ENCODE measurements around the gene ODAD2.

Gene ODAD2

GRCh38 chr10:28020080-28020860 is 21.4 kb upstream of the ODAD2 start:
- no peaks in the 10 kb centered on the region for H3K9me3 ChIP-seq (ENCODE audit: insufficient read depth, low read depth, low read length)
- H3K4me1 ChIP-seq (ENCODE audit: insufficient read depth, low read length, poor library complexity, severe bottlenecking) = peaks cover 4% of the 10 kb centered on the region
- no peak overlapping the region for H3K4me3 ChIP-seq (ENCODE audit: low read length, poor library complexity, severe bottlenecking)
- H3K9me2 ChIP-seq (replicated peaks; ENCODE audit: low read depth, low read length) = no peaks in the 10 kb centered on the region
- H3K9ac ChIP-seq (ENCODE audit: low read depth, low read length, poor library complexity, severe bottlenecking) = no peak overlapping the region
- no peaks in the 10 kb centered on the region for H4K20me1 ChIP-seq (ENCODE audit: insufficient read depth, low read length, poor library complexity, severe bottlenecking)
- H3K27me3 ChIP-seq (ENCODE audit: insufficient read depth, low read length, poor library complexity, severe bottlenecking) = no peaks in the 10 kb centered on the region
- no peak overlapping the region for H3K4me2 ChIP-seq (ENCODE audit: low read depth, low read length, poor library complexity, severe bottlenecking)
- no peak for TF ChIP-seq EZH2phosphoT487 (IDR thresholded peaks at IDR 0.05; ENCODE audit: borderline replicate concordance)
- TF ChIP-seq CTCF (conservative IDR thresholded peaks at IDR 0.05; ENCODE audit: low read length) = no peak
- no peaks in the 10 kb centered on the region for H3K36me3 ChIP-seq (ENCODE audit: insufficient read depth, low read length)
- H2AFZ ChIP-seq (ENCODE audit: low read length) = no peak overlapping the region
- H3K79me2 ChIP-seq (ENCODE audit: insufficient read depth, low read length) = no peaks in the 10 kb centered on the region
- no peaks in the 10 kb centered on the region for H3F3A ChIP-seq (ENCODE audit: low read depth)

GRCh38 chr10:28014651-28015050 is 15.8 kb upstream of the ODAD2 start:
- H3F3A ChIP-seq (ENCODE audit: low read depth) = no peaks in the 10 kb centered on the region
- no peak overlapping the region for H3K4me3 ChIP-seq (ENCODE audit: low read length, poor library complexity, severe bottlenecking)
- no peaks in the 10 kb centered on the region for H3K27me3 ChIP-seq (ENCODE audit: insufficient read depth, low read length, poor library complexity, severe bottlenecking)
- no peaks in the 10 kb centered on the region for H3K36me3 ChIP-seq (ENCODE audit: insufficient read depth, low read length)
- H3K4me1 ChIP-seq (ENCODE audit: insufficient read depth, low read length, poor library complexity, severe bottlenecking) = peaks cover 2% of the 10 kb centered on the region
- no peak overlapping the region for H3K4me2 ChIP-seq (ENCODE audit: low read depth, low read length, poor library complexity, severe bottlenecking)
- no peaks in the 10 kb centered on the region for H4K20me1 ChIP-seq (ENCODE audit: insufficient read depth, low read length, poor library complexity, severe bottlenecking)
- no peak overlapping the region for H2AFZ ChIP-seq (ENCODE audit: low read length)
- no peaks in the 10 kb centered on the region for H3K9me2 ChIP-seq (replicated peaks; ENCODE audit: low read depth, low read length)
- H3K9me3 ChIP-seq (ENCODE audit: insufficient read depth, low read depth, low read length) = no peaks in the 10 kb centered on the region
- no peaks in the 10 kb centered on the region for H3K79me2 ChIP-seq (ENCODE audit: insufficient read depth, low read length)
- H3K9ac ChIP-seq (ENCODE audit: low read depth, low read length, poor library complexity, severe bottlenecking) = no peak overlapping the region
- TF ChIP-seq EZH2phosphoT487 (IDR thresholded peaks at IDR 0.05; ENCODE audit: borderline replicate concordance) (no peak), CTCF (conservative IDR thresholded peaks at IDR 0.05; ENCODE audit: low read length) (no peak)

- no peaks in the 10 kb centered on the region for H3K36me3 ChIP-seq (ENCODE audit: insufficient read depth, low read length)
- no peaks in the 10 kb centered on the region for H4K20me1 ChIP-seq (ENCODE audit: insufficient read depth, low read length, poor library complexity, severe bottlenecking)
- no peak overlapping the region for H3K9ac ChIP-seq (ENCODE audit: low read depth, low read length, poor library complexity, severe bottlenecking)
- no peaks in the 10 kb centered on the region for H3K4me1 ChIP-seq (ENCODE audit: insufficient read depth, low read length, poor library complexity, severe bottlenecking)
- H3F3A ChIP-seq (ENCODE audit: low read depth) = no peaks in the 10 kb centered on the region
- TF ChIP-seq EZH2phosphoT487 (IDR thresholded peaks at IDR 0.05; ENCODE audit: borderline replicate concordance) (no peak), CTCF (conservative IDR thresholded peaks at IDR 0.05; ENCODE audit: low read length) (no peak)
- H2AFZ ChIP-seq (ENCODE audit: low read length) = no peak overlapping the region
- no peaks in the 10 kb centered on the region for H3K79me2 ChIP-seq (ENCODE audit: insufficient read depth, low read length)
- H3K4me3 ChIP-seq (ENCODE audit: low read length, poor library complexity, severe bottlenecking) = no peak overlapping the region
- no peak overlapping the region for H3K4me2 ChIP-seq (ENCODE audit: low read depth, low read length, poor library complexity, severe bottlenecking)
- H3K27me3 ChIP-seq (ENCODE audit: insufficient read depth, low read length, poor library complexity, severe bottlenecking) = no peaks in the 10 kb centered on the region
- H3K9me2 ChIP-seq (replicated peaks; ENCODE audit: low read depth, low read length) = no peaks in the 10 kb centered on the region
- H3K9me3 ChIP-seq (ENCODE audit: insufficient read depth, low read depth, low read length) = no peaks in the 10 kb centered on the region
These were observed 14.2 kb upstream of the ODAD2 start for GRCh38 chr10:28012990-28013515.

Measured in Loucy (cell line).